Neural progenitor cell (in vitro differentiated cells): ENCODE data around the gene ALK.

Experiments
- EZH2 ChIP-seq: fragments of 200-600 bp; sonication (generic); IDR thresholded peaks from 2 replicates; pipeline ENCODE4 v1.6.1; 2017; ENCODE audit warnings: antibody characterized with exemption, mild to moderate bottlenecking, moderate library complexity
- EZH2phosphoT487 ChIP-seq: fragments of 200-600 bp; sonication (generic); IDR thresholded peaks from 2 replicates; pipeline ENCODE4 v1.6.1; 2017; ENCODE audit warnings: antibody characterized with exemption
- TF ChIP-seq, protein P1 (sequence below): fragments of 200-600 bp; sonication (generic); IDR thresholded peaks from 2 replicates; pipeline ENCODE4 v1.5.1; 2017; ENCODE audit warnings: antibody characterized with exemption, mild to moderate bottlenecking

DNA sequence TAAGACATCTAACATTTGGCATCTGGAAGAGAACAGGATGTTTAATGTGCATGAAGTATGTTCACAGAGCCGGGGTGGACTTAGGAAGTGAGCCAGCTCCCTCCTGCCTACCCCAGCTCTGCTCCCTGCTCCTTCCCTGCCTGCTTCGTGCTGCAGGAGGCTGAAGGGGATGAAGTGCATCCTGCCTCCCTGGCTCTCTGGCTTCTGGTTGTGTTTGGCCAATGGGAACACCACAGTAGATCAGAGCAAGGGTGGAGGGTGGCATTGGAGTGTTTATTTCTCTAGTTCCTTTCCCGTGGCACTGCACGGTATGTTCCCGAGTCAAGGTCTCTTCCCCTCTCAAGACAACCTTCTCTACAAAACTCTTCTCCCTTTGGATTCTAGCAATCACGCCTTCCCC is 426.3 kb downstream of the ALK start:
- TF ChIP-seq EZH2 (no peak), EZH2phosphoT487 (no peak)
- TF ChIP-seq, protein P1, sequence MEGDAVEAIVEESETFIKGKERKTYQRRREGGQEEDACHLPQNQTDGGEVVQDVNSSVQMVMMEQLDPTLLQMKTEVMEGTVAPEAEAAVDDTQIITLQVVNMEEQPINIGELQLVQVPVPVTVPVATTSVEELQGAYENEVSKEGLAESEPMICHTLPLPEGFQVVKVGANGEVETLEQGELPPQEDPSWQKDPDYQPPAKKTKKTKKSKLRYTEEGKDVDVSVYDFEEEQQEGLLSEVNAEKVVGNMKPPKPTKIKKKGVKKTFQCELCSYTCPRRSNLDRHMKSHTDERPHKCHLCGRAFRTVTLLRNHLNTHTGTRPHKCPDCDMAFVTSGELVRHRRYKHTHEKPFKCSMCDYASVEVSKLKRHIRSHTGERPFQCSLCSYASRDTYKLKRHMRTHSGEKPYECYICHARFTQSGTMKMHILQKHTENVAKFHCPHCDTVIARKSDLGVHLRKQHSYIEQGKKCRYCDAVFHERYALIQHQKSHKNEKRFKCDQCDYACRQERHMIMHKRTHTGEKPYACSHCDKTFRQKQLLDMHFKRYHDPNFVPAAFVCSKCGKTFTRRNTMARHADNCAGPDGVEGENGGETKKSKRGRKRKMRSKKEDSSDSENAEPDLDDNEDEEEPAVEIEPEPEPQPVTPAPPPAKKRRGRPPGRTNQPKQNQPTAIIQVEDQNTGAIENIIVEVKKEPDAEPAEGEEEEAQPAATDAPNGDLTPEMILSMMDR: no peak
